OCI-LY1 (cell line): ENCODE data around the gene MAN1A1.
"Not testable (repeated sequence)": the region's sequence is repeated elsewhere in the genome, so short reads cannot be mapped to it uniquely, and the experiment has no call there.

ENCODE experiments used
- H2AFZ ChIP-seq: fragments of 200-600 bp; sonication (generic), shearing (Covaris generic); 2 replicates; pipeline ENCODE4 v1.6.0; 2014; ENCODE audit warnings: antibody characterized with exemption, mild to moderate bottlenecking, low read length
- H3F3A ChIP-seq: fragments of 200-600 bp; sonication (generic), shearing (Covaris generic); 2 replicates; pipeline ENCODE4 v1.6.0; 2014; ENCODE audit warnings: mild to moderate bottlenecking, antibody characterized with exemption, low read length, moderate library complexity; ENCODE audit not compliant: insufficient read depth
- H3K27ac ChIP-seq: fragments of 200-600 bp; sonication (generic); 2 replicates; pipeline ENCODE4 v1.5.1; 2014; ENCODE audit warnings: low read length, mixed run types, mild to moderate bottlenecking, low read depth; ENCODE audit not compliant: poor library complexity, severe bottlenecking
- H3K27me3 ChIP-seq: fragments of 200-600 bp; sonication (generic); 2 replicates; pipeline ENCODE4 v1.6.0; 2014; ENCODE audit warnings: antibody characterized with exemption, mild to moderate bottlenecking, low read length, moderate library complexity; ENCODE audit not compliant: insufficient read depth
- H3K36me3 ChIP-seq: fragments of 200-600 bp; sonication (generic); 2 replicates; pipeline ENCODE4 v1.6.1; 2014; ENCODE audit warnings: mild to moderate bottlenecking, antibody characterized with exemption, low read length, moderate library complexity, mixed read lengths; ENCODE audit not compliant: insufficient read depth
- H3K4me1 ChIP-seq: fragments of 200-600 bp; sonication (generic); 2 replicates; pipeline ENCODE4 v1.5.1; 2014; ENCODE audit warnings: mild to moderate bottlenecking, low read length, moderate library complexity; ENCODE audit not compliant: insufficient read depth, severe bottlenecking
- H3K4me2 ChIP-seq: fragments of 200-600 bp; sonication (generic), shearing (Covaris generic); 2 replicates; pipeline ENCODE4 v1.6.1; 2014; ENCODE audit warnings: low read length
- H3K4me3 ChIP-seq: fragments of 200-600 bp; sonication (generic); 2 replicates; pipeline ENCODE4 v1.5.1; 2014; ENCODE audit warnings: low read length, low read depth, mild to moderate bottlenecking, mixed read lengths; ENCODE audit not compliant: poor library complexity, severe bottlenecking
- H3K79me2 ChIP-seq: fragments of 200-600 bp; shearing (Covaris generic); 2 replicates; pipeline ENCODE4 v1.6.1; 2016; ENCODE audit warnings: mixed run types, low read length, mixed read lengths; ENCODE audit not compliant: insufficient read depth
- H3K9ac ChIP-seq: fragments of 200-600 bp; sonication (generic), shearing (Covaris generic); 2 replicates; pipeline ENCODE4 v1.6.1; 2014; ENCODE audit warnings: mild to moderate bottlenecking, low read length, mixed read lengths
- H3K9me2 ChIP-seq: fragments of 200-600 bp; sonication (generic), shearing (Covaris generic); 2 replicates; pipeline ENCODE4 v1.6.1; 2014; ENCODE audit warnings: low read depth, mild to moderate bottlenecking, low read length, mixed read lengths
- H3K9me3 ChIP-seq: fragments of 200-600 bp; shearing (Covaris generic); 2 replicates; pipeline ENCODE4 v1.6.1; 2014; ENCODE audit warnings: low read length, mixed read lengths
- H4K20me1 ChIP-seq: fragments of 200-600 bp; sonication (generic), shearing (Covaris generic); 2 replicates; pipeline ENCODE4 v1.6.0; 2016; ENCODE audit warnings: mild to moderate bottlenecking, low read length; ENCODE audit not compliant: insufficient read depth
- EZH2 ChIP-seq: fragments of 200-600 bp; sonication (generic), shearing (Covaris generic); IDR thresholded peaks from 2 replicates; pipeline ENCODE4 v1.8.0; 2017; ENCODE audit warnings: borderline replicate concordance, mixed run types, mild to moderate bottlenecking, antibody characterized with exemption, low read length, moderate library complexity, mixed read lengths
- TF ChIP-seq, protein P1 (sequence below): fragments of 200-600 bp; sonication (generic), shearing (Covaris generic); IDR thresholded peaks from 2 replicates; pipeline ENCODE4 v1.5.1; 2017; ENCODE audit warnings: mild to moderate bottlenecking, antibody characterized with exemption, low read length, moderate library complexity, mixed read lengths

Gene MAN1A1

DNA sequence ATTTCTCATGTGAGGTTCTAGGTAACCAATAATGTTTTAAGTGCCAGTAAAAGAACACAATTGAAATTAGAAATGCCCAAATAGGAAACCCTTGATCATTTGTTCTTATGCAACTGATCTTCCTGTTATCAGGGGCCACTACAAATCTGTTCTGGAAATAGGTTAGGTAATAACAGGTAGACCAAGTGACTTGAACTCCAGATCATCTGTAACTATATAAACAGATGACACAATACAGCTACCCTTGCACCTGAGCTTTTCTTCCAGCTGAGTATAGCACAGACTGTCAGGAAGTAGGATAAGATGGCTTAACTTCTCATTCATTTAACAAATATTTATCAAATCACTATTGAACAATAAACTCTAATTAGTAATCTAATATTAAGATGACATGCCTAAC lies 52.5 kb downstream of the MAN1A1 start:
- Histone ChIP-seq H2AFZ (no peak overlapping the region), H3F3A (no peaks in the 10 kb centered on the region), H3K27me3 (no peaks in the 10 kb centered on the region), H3K9me3 (no peaks in the 10 kb centered on the region), H3K36me3 (peaks cover 8% of the 10 kb centered on the region; the same call in 1 of the 2 replicates), H3K9ac (no peak overlapping the region), H4K20me1 (no peaks in the 10 kb centered on the region), H3K4me1 (no peaks in the 10 kb centered on the region), H3K79me2 (no peaks in the 10 kb centered on the region), H3K27ac (no peak overlapping the region), H3K9me2 (no peaks in the 10 kb centered on the region), H3K4me2 (no peak overlapping the region), H3K4me3 (no peak overlapping the region)
- TF ChIP-seq, protein P1, sequence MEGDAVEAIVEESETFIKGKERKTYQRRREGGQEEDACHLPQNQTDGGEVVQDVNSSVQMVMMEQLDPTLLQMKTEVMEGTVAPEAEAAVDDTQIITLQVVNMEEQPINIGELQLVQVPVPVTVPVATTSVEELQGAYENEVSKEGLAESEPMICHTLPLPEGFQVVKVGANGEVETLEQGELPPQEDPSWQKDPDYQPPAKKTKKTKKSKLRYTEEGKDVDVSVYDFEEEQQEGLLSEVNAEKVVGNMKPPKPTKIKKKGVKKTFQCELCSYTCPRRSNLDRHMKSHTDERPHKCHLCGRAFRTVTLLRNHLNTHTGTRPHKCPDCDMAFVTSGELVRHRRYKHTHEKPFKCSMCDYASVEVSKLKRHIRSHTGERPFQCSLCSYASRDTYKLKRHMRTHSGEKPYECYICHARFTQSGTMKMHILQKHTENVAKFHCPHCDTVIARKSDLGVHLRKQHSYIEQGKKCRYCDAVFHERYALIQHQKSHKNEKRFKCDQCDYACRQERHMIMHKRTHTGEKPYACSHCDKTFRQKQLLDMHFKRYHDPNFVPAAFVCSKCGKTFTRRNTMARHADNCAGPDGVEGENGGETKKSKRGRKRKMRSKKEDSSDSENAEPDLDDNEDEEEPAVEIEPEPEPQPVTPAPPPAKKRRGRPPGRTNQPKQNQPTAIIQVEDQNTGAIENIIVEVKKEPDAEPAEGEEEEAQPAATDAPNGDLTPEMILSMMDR = no peak
- TF ChIP-seq EZH2 = no peak

DNA sequence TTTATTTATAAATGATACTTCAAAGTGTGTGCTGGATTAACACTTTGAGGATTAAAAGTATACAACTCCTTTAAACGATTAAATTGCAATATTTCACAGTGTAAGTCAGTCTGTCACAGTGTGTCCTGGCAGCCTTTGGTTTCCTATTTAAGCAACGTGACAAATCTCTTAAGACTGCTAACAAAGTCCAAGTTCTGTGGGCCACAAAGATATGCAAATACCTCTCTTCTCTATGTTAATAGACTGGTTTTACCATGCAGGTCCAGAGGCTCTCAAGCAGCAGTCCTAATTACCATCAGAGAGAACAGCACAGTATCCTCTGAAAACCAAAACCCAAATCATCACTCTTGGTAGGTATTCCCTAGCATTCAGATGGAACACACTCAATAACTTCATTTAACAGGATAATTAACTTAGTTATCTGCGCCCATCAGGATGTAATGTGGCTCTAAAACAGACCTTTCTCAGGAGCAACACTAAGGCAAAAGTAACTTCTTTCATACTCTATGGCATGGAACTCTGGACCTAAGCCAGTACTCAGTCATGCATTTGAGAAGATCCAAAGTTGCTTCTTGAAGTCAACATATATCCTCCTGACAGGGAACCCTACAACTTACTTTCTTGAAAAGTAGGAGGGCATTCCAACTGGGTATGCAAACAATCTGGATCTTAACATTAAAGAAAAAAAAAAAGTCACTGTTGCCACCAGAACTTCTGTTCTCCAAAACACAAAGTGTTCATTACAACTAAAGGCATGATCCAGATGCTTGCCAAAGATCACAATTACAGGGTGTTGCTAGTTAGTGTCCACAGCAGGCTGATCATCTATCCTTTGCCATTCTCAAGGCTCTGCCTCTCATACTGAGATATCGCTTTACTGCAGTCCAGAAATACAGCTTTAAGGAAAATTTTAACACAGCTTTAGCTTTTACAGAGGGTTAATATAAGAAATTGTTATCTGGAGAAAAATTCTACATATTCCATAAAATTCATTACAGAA lies 53.2 kb downstream of the MAN1A1 start:
- TF ChIP-seq, protein P1 = no peak
- TF ChIP-seq EZH2 = no peak
- Histone ChIP-seq H3K27me3 (no peaks in the 10 kb centered on the region), H3K9ac (no peak overlapping the region), H2AFZ (no peak overlapping the region), H3K4me3 (no peak overlapping the region), H3K27ac (no peak overlapping the region), H3K9me2 (no peaks in the 10 kb centered on the region), H4K20me1 (no peaks in the 10 kb centered on the region), H3K4me1 (no peaks in the 10 kb centered on the region), H3K79me2 (no peaks in the 10 kb centered on the region), H3K9me3 (no peaks in the 10 kb centered on the region), H3F3A (no peaks in the 10 kb centered on the region), H3K4me2 (no peak overlapping the region), H3K36me3 (peaks cover 8% of the 10 kb centered on the region; the same call in 1 of the 2 replicates)

DNA sequence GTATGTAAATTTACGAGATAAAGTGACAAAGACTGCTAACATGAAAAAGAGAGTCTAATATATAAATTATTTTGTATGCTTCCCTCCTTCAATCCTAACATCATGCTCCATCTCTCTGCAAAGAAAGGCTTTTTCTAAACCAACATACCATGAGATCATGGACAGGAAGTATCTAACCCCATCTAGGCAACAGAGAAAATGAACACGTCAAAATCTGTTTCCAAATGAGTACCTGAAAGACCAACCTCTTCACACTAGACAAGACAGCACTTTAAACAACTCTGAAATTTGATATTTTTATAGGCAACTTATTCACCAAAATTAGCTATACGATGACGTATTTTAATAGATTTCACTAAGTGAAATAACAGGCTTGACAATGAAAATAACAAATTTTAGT lies 54.6 kb downstream of the MAN1A1 start:
- no peaks in the 10 kb centered on the region for H3K9me2 ChIP-seq
- no peaks in the 10 kb centered on the region for H3K9me3 ChIP-seq
- no peak overlapping the region for H3K27ac ChIP-seq
- no peak for TF ChIP-seq EZH2
- TF ChIP-seq, protein P1 = no peak
- no peak overlapping the region for H3K4me3 ChIP-seq
- no peaks in the 10 kb centered on the region for H3K27me3 ChIP-seq
- no peaks in the 10 kb centered on the region for H4K20me1 ChIP-seq
- H3K4me1 ChIP-seq = no peaks in the 10 kb centered on the region
- H3K4me2 ChIP-seq = no peak overlapping the region
- no peak overlapping the region for H3K9ac ChIP-seq
- peaks cover 4% of the 10 kb centered on the region; the same call in 1 of the 2 replicates for H3K36me3 ChIP-seq
- H2AFZ ChIP-seq = no peak overlapping the region
- no peaks in the 10 kb centered on the region for H3K79me2 ChIP-seq
- no peaks in the 10 kb centered on the region for H3F3A ChIP-seq

DNA sequence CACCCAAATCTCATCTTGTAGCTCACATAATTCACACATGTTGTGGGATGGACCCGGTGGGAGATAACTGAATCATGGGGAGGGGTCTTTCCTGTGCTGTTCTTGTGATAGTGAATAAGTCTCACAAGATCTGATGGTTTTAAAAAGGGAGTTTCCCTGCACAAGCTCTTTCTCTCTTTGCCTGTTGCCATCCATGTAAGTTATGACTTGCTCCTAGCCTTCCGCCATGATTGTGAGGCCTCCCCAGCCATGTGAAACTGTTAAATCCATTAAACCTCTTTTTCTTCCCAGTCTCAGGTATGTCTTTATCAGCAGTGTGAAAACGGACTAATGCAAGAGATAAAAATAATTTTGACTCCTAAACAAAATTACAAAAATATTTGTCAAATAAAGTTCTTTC lies 58.5 kb downstream of the MAN1A1 start:
- H2AFZ ChIP-seq, H3K36me3 ChIP-seq, H3K4me2 ChIP-seq, H3K9me3 ChIP-seq, H3K79me2 ChIP-seq, H3K9me2 ChIP-seq, H3K9ac ChIP-seq, H3K27ac ChIP-seq, H3F3A ChIP-seq, H3K27me3 ChIP-seq, H4K20me1 ChIP-seq, H3K4me3 ChIP-seq, H3K4me1 ChIP-seq: not testable (repeated sequence)
